T-helper 1 cell treated with Interleukin-12 subunit alpha and Interleukin-12 subunit beta and Interleukin-4 antibody, amounts not matched to agents 30 ng/mL and 1 ng/mL, for 36 hours (primary cell): ENCODE results near the gene PTPRM. TPM values are rescaled to one million over a fixed set of nuclear protein-coding genes. Genes with fewer than 3 reads are reported as not detected.
"Not testable (repeated sequence)": the region's sequence is repeated elsewhere in the genome, so short reads cannot be mapped to it uniquely, and the experiment has no call there.

Source experiments
- intact Hi-C: fragments of 100-400 bp; cut with micrococcal nuclease; formaldehyde crosslinking; loops from one replicate; pipeline ENCODE4 v1.15.1; 2024
- total RNA-seq: library from RNA; stranded (reverse); gene quantifications from 2 replicates; pipeline ENCODE4 v1.2.3, GENCODE V29; 2022

Gene PTPRM
- total RNA-seq, 1 donor from 2014 or later: 8.2 TPM

DNA sequence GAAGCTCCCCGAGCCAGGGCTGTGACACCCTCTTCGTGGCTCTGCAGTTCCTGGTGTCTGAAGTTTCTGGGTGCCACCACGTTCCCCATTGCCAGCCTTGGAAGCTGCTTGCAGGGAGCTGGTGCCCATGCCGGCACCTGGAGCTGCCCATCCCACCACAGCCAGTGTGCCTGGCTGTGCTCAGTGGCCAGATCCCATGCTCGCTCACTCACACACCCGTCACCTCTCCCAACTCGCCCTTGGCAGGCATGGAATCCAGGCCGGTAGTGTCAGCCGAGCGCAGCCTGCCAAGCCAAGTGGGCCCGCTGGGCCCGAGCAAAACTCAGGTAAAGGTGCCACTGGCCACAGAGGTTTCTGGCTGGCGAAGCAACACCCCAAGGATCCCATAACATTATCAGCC is 370.2 kb downstream of the PTPRM start:
- intact Hi-C loops: no loop called here

DNA sequence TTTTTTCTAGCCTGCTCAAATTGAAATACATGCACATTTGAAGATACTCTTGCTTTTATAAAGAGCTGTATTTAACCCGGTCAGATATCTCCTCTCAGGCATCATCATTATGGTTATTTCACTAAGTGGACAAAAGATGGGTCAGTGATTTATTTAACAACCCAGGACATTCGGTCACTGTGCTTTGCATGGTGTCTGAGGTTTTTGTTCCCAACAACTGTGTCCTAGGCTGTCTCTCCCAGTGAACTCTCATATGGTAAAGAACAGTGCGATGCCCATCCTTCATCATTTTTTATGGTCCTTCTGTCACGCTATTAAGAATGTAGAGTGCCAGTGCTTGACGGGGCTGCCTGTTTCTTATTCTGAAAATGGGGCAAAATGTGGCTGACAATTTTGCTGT is 372.4 kb downstream of the PTPRM start:
- intact Hi-C loops: no loop called here

DNA sequence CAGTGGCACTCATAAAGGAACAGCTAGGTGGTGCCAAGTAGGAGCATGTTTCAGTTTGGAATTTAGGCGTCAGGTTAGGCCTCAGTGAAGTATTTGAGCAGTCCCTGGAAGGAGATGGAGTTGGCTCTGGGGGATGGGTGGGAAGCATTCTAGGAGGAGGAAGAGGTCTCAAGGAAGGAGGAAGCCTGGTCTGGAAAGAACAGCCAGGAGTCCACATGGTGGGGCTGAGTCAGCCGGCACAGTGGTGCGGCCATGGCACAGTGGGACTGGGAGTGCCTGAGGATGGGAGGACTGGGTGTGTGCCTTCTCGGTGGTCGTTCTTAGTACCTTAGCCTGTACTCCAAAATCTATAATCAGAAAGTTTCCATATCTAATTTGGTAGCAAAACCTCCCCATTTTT is 373.3 kb downstream of the PTPRM start:
- intact Hi-C loops: no loop called here

DNA sequence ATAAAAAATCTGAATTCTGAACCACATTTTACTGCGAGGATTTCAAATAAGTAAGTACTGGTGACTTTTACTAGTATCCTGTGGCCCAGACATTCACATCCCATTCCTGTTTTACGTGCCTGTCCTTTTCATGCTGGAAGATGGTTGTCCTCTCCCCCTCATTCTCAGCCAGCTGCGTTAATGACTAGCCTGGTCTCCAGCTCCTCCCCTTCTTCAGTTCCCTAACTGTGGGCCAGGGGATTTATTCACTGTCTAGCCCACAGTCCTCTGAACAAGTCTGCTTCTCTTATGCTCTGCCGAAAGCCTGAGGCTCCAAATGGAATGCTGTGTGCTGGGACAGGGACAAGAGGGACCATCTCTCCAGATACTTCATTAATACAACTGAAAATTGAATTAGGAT is 373.9 kb downstream of the PTPRM start:
- intact Hi-C loops: no loop called here

DNA sequence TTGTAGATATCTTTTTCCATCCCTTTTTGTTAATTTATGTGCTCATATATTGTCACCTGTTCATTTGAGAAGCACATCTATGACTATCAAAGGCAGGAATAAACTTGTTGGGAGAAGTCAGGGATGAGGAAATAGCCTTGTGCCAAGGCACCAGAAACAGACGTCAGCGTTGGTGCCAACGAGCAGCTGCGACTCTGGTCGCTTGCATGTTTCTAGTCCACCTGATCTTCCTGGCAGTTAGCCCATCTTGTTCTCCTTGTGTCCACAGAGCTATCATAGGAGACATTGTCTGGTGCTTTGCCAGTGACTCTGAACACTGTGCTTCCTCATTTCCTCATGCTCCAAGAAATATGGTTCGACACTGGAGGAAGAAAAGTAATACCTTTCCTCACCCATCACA is 374.4 kb downstream of the PTPRM start:
- intact Hi-C loops: no loop called here

DNA sequence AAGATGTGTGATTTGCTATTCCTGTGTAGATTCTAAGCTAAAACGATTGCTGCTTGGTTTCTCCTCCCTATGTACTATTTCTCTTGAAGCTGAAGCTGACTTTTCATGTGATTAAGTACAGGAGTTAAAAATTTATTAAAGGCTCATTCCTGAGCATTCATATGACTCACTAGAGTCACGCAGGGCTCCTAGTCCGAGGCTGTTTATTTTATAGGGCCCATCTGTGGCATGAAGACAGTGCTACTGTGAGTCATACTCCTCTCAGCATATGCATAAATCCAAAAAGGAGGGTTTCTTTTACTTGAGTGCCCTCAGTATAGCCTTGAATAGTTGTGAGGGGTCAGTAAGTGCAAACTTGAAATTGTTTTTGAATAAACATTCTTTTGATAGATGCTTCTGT is 378.8 kb downstream of the PTPRM start:
- intact Hi-C loops: loop anchor here (1.0 kb wide), 1 partner anchor 12 kb away; no protein-coding TSS in a partner anchor

DNA sequence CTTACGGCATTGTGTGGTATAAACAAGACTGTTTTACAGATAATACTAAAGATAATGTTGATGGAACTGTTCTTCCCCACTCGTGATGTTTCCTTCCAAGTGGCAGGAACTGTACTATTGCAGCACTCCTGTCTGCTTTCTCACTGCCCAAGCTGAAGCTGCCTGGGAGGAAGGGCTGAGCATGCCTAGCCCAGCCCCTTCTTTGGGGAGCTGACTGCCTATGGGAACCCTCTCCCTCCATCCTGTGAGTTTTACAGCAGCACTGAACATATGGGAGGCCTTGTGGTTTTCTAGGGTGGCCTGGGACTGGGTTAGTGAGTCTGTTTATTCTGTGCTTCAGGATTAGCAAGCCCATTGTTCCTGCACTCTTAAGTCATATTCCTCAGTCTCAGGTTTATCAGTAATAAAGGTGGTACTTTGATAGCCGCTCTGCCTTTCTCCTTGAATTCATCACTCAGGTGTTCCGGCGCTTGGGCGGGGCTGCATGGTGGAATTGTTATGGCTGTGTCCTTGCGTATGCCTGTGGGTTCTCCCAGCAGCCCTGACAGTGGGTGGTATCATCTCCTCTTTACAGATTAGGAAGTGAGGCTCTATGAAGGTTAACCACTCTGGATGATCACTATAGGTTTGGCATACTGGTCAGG is 379.7 kb downstream of the PTPRM start:
- intact Hi-C loops: loop anchor here (1.0 kb wide), 1 partner anchor 11 kb away; no protein-coding TSS in a partner anchor

DNA sequence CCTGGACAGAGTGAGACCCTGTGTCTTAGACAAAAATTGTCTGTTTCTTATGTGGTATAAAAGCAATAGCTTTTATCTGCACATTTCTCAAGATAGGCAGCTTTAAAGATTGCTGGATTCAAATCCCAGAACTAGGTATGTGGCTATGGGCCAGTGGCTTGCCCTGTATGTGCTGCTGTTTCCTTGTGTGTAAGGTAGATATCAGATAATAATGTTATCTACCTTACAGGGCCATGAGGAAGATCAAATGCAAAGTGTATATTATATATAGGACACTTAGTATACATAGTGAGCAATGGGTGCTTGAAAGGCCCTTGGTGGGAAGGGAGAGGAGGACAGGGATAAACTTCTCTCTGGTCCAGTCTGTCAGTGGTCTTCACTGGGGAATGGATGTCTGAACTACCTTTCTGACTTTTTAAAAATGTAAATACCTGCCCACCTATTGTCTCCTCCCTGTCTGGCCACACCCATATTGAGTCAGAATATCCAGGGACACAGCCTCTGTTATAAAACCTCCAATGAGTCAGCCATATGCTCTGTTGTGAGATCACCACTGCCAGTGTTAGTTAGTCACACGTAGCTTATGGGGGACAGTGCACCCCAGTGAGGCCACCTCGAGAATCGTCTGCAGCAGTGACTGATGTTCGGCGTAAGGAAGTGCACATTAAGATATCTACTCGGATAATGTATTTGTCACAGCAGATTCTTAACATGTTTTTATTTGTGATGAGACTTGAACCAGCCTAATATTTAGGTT is 383.4 kb downstream of the PTPRM start:
- intact Hi-C loops: loop anchor here (10.0 kb wide), 2 partner anchors 654 to 1964 kb away; partner anchors contain the start of genes RAB12 and VAPA

DNA sequence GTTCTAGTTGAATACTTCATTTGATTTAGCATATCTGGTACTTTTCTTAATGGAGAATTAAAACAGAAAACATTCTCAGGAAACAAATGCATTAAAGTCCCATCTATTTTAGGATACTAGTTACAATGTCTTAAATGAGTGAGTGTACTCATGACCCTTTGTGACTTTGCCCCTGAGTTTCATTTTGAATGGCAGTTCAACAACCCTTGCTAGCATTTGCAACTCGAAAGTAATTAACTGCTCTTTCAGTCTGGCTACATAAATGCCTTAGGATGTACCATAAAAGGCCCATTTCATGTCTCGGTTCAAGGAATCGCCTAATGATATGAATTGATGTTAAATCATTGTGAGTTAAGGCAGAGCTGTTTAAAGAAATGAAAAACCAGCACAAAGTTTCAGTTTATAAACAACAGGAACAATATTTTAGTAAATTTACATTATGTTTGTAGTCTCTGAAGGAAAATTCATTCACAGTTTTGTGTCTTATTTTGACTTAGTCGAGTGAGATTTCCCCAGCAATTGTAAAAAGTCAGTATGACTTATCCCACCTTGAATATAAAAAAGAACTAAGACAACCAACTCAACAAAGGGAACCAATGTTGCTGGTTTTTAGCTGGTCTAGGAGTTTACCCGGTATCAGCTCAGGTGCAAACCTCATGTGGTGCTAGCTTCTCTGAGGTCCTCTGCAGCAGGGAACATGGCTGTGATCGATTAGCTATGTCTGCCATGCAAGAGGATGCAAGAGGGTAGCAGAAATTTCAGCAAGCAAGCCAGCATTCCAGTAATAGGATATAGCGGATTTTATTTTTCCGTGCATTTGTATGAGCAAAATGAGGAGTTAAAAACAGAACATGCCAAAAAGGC is 386.2 kb downstream of the PTPRM start:
- intact Hi-C loops: loop anchor here (10.0 kb wide), 2 partner anchors 651 to 1961 kb away; partner anchors contain the start of genes RAB12 and VAPA

DNA sequence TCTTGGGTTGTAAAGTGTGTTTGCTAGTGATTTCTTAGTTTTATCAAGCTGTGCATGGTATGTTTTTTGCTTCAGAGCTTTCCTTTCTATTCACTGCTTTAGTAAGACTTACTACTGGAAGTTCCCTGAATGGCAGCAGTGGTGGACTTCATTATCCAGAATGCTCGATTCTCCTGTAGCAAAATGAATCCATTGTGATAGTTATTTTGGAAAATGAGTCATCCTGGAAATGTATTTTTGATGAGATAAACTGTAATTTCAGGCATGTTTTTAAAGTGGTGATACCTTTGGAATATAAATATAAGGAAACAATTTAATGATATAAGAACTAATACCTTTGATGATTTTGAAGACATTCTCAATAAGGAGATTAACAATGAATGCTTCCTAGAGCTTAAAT is 387.1 kb downstream of the PTPRM start:
- intact Hi-C loops: loop anchor here (10.0 kb wide), 2 partner anchors 651 to 1961 kb away; partner anchors contain the start of genes RAB12 and VAPA

DNA sequence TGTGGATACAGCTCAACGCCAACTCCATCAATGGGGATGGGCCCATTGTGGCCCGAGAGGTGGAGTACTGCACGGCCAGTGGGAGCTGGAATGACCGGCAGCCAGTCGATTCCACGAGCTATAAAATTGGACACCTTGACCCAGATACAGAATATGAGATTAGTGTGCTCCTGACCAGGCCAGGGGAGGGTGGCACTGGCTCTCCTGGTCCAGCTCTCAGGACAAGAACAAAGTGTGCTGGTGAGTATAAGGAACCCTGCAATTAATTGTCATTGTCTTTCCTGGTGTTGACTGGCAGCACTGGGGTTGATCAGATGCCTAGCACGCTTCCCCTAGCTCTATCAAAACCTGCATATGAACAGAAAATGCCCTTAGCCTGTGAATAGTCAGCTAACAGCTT is 388.1 kb downstream of the PTPRM start:
- intact Hi-C loops: loop anchor here (10.0 kb wide), 2 partner anchors 650 to 1960 kb away; partner anchors contain the start of genes RAB12 and VAPA

DNA sequence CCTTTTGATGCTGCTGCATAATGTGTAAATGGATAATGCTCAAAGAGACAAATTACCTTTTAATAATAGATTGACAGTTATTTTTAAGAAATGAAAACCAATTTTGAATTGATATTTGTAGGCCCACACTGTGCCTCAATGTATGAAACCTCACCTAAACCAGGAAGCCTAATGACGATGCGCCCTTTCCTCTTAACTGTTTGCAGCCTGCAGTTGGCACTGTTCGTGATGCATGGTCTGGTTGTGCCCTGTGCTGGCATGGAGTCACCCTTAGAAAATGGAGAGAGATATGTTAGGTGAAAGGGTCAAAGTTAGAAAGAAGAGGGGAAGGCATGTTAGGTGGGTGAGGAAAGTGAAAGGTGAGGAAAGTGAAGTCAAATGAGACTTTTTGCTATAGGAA is 390.2 kb downstream of the PTPRM start:
- intact Hi-C loops: loop anchor here (10.0 kb wide), 2 partner anchors 648 to 1958 kb away; partner anchors contain the start of genes RAB12 and VAPA

DNA sequence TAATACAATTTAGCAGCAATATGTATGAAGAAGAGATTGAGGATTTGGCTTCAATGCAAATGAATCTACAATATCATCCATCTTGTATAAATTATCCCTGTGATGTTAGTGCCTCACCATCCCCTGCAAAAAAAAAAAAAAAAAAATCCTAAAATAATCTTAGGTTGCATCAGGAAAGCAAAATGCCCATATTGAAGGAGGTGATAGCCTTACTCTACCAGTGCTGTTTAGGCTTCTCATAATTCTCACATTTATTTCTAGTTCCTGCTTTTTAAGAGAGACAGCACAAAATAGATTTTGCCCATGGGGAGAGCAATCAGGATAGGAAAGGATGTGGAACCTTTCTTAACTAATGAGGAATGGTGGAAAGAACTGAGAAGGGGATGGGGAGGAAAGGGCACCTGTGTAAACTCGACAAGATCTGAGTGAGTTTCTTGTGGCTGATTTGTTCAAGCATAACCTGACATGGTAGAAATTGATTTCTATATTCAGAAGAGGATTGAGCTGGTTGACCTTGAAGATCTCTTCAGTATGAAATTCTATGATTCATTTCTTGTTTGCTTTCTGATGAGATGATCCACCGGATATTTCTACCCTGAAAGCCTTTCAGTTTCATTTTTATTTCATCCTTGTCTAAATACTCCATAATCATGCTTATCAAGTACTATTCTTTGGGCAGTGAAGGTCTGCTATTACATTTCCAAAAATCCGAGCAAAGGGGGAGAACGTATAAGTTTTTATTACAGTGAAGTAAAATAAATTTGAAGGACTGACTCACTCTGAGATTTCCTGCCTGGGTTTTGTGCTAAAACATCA is 391.2 kb downstream of the PTPRM start:
- intact Hi-C loops: loop anchor here (1.0 to 10.0 kb wide), 3 partner anchors 12 to 1957 kb away; partner anchors contain the start of genes RAB12 and VAPA

DNA sequence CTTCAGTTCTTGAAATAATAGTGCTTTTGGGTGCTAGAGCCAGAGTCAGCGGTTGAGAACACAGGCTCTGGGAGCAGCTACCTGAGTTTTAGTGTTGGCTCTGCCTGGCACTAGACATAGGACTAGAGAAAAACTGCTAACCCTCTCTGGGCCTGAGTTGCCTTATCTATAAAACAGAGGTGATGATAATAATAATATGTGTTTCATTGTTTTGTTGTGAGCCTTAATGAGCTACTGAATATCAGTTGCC is 391.7 kb downstream of the PTPRM start:
- intact Hi-C loops: loop anchor here (1.0 to 10.0 kb wide), 3 partner anchors 13 to 1956 kb away; partner anchors contain the start of genes RAB12 and VAPA

DNA sequence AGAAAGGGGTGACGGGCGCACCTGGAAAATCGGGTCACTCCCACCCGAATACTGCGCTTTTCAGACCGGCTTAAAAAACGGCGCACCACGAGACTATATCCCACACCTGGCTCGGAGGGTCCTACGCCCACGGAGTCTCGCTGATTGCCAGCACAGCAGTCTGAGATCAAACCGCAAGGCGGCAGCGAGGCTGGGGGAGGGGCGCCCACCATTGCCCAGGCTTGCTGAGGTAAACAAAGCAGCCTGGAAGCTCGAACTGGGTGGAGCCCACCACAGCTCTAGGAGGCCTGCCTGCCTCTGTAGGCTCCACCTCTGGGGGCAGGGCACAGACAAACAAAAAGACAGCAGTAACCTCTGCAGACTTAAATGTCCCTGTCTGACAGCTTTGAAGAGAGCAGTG is 399.6 kb downstream of the PTPRM start:
- intact Hi-C loops: not testable (repeated sequence)

DNA sequence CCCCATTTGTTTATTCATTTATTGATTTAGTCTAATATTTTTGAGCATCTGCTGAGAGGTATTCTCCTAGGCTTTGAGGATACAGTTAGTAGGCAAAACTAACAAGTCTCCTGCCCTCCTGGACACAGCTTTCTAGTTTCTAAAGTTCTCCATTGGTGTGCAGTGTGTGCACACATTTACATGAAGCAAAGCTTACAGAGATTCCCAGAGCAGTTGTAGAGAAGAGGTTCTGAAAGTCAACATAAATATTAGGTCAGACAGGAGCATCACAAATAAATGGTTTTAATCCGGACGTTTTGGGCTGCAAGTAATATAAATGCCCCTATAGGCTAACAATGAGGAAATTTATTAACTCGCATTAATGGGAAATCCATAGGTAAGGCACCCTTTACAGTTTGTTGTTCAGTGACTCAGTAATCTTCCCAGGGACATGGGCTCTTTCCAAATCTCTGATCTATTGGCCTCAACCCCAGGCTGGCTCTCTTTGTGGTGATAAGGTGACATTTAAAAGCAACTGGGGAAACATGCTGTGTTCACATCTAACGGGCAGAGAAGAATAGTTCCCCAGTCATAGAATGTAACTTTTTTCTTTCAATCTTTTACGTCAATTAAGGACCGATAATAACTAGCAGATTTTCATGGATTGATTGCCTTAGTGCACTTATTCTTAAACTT is 407.2 kb downstream of the PTPRM start:
- intact Hi-C loops: no loop called here

DNA sequence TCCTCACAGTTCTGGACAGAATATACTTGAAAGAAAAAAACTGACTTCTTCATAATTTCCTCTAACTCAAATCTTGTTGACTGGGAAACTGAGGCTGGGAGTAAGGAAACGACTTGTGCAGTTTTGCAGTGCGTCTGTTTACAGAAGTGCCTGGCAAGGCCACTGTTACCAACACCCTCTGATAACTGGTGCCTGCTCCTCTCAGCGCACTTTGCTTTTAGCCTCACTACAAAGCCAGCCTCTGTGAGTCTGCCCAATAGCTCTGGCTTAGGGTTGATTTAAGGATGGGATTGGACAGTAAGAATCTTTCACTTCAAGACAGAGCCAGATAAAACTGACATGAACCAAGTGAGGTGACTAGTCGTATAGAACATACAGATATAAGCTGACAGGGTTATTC is 410.8 kb downstream of the PTPRM start:
- intact Hi-C loops: no loop called here

DNA sequence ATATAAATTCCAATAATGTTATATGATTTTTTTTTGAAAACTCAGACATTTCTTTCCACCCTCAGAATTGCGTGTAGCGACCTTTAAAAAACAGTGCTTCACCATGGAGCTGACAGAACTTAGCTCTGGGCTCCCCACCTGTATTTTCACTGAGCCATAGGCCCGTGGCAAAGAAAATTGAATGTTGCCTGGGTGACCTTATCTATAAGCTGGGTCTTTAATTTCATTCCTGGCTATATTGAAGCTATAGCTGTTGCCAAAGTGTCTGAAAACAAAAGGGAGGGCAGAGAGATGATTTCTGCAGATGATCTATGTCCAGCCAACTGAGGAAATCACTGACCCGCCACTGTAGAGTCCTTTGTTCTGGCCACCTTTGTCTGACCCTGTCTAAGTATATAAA is 411.7 kb downstream of the PTPRM start:
- intact Hi-C loops: no loop called here

DNA sequence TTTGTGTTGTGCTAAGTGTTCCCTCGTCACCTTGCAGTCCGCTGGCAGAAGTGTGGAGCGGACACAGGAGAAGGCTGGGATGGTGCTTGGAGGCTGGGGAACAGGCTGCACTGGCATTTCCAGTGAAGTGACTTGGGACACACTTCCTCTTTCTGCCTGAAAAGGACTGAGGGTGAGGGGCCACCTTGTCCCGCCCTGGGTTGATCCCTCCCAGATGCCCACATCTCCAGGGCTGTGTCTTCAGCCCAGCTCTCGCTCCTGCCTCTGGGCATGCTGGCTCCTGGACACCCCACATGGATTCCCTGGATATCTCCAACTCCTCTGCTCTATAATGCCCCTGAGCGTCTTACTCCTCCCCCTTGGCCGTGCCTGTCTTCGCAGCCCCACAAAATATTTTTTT is 412.6 kb downstream of the PTPRM start:
- intact Hi-C loops: loop anchor here (5.0 kb wide), 1 partner anchor 1062 kb away; no protein-coding TSS in a partner anchor

DNA sequence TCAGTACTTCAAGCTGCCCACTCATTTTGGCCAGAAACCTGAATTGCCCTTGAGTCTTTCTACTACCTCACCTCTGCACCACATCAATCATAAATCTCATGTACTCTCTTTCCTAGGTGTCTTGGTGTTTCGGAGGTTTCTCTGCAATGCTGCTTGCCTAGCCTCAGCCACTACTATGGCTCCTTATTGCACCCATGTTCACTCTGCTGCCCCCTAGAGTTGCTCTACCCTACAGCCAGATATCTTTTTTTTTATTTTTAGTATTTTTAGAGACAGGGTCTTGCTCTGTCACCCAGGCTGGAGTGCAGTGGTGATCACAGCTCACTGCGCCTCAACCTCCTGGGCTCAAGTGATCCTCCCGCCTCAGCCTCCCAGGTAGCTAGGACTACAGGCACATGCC is 413.0 kb downstream of the PTPRM start:
- intact Hi-C loops: loop anchor here (5.0 kb wide), 1 partner anchor 1063 kb away; no protein-coding TSS in a partner anchor
